Esophagus mucosa (tissue), 1 donor: ENCODE results near the gene DGAT2. TPM values are rescaled to one million over a fixed set of nuclear protein-coding genes. Genes with fewer than 3 reads are reported as not detected.

Experiments
- ATAC-seq: fragments of 200-7000 bp; cut with Tn5 transposase; one replicate; pipeline ENCODE4 v1.9.1; 2020
- total RNA-seq: library from RNA; stranded (reverse); gene quantifications from one replicate; pipeline ENCODE4 v1.2.4, GENCODE V29; 2023
- donor health status: DM: yes; HTN: yes; CAD: no.

Gene DGAT2
- total RNA-seq, 1 donor from 2014 or later: 12.4 TPM

GRCh38 chr11:75781296-75781695, 12.7 kb downstream of the DGAT2 start:
- ATAC-seq: no peak

GRCh38 chr11:75781831-75782230, 13.3 kb downstream of the DGAT2 start:
- no peak for ATAC-seq

- ATAC-seq: no peak
Observed at GRCh38 chr11:75782540-75783263, 14.1 kb downstream of the DGAT2 start.

- ATAC-seq: no peak
Observed at GRCh38 chr11:75783416-75784084, 15.0 kb downstream of the DGAT2 start.

- ATAC-seq: no peak
Observed at GRCh38 chr11:75784085-75784478, 15.5 kb downstream of the DGAT2 start.

GRCh38 chr11:75784506-75784905, 15.9 kb downstream of the DGAT2 start:
- no peak for ATAC-seq

GRCh38 chr11:75785187-75785586, 16.6 kb downstream of the DGAT2 start:
- no peak for ATAC-seq

- no peak for ATAC-seq
Observed at GRCh38 chr11:75786101-75786736, 17.6 kb downstream of the DGAT2 start.

GRCh38 chr11:75789521-75789920, 20.9 kb downstream of the DGAT2 start:
- ATAC-seq: no peak

- peak; percentile 64 for ATAC-seq
Observed at GRCh38 chr11:75790986-75791385, 22.4 kb downstream of the DGAT2 start.

GRCh38 chr11:75792127-75792731, 23.7 kb downstream of the DGAT2 start:
- no peak for ATAC-seq

GRCh38 chr11:75792997-75793800, 24.6 kb downstream of the DGAT2 start:
- ATAC-seq: no peak

GRCh38 chr11:75793966-75794365, 25.4 kb downstream of the DGAT2 start:
- no peak for ATAC-seq

GRCh38 chr11:75795276-75796090, 26.9 kb downstream of the DGAT2 start:
- ATAC-seq: no peak

GRCh38 chr11:75796091-75796435, 27.5 kb downstream of the DGAT2 start:
- ATAC-seq: no peak

- no peak for ATAC-seq
Observed at GRCh38 chr11:75797116-75797515, 28.5 kb downstream of the DGAT2 start.

GRCh38 chr11:75797792-75798191, 29.2 kb downstream of the DGAT2 start:
- no peak for ATAC-seq

GRCh38 chr11:75800136-75800675, 31.6 kb downstream of the DGAT2 start:
- no peak for ATAC-seq

- peak; percentile 55 for ATAC-seq
Observed at GRCh38 chr11:75800728-75801361, 32.3 kb downstream of the DGAT2 start.

GRCh38 chr11:75801362-75802020, 32.9 kb downstream of the DGAT2 start:
- ATAC-seq: no peak
